Measurements from ENCODE around the gene RHNO1. TPM values are rescaled to one million over a fixed set of nuclear protein-coding genes. Genes with fewer than 3 reads are reported as not detected.
A peak's percentile ranks its signal among the peaks of the same experiment; 100 is the strongest.

RHNO1 gene
- polyA plus RNA-seq (2011; rRNA removed) (42.0 and 43.4 TPM in 2 replicates), polyA minus RNA-seq (2011; rRNA and poly(A)+ RNA removed) (25.2 and 27.7 TPM in 2 replicates)

GRCh38 chr12:2877047-2877952, at the start of gene RHNO1, which contains the start of gene FOXM1:
Gene RHNO1 (plus strand): TSS chr12:2877223. CDS start chr12:2885367, 8,144 bp downstream.
Gene FOXM1 (minus strand): TSS chr12:2877174. CDS start chr12:2874478, 2,696 bp downstream.
- H3K9me3 ChIP-seq (ENCODE audit: control insufficient read depth, insufficient read depth, low read length): no peaks in the 10 kb centered on the region; the same call in 1 of the 2 replicates
- DNase-seq (ENCODE audit: low read depth, low spot score): peak; percentile 66
- ChIA-PET POLR2A (interaction anchor here (0.6 to 1.1 kb wide), 4 partner anchors 9 to 32 kb away, joined by 3 to 15 read pairs (median 4); partner anchors contain the start of gene TULP3), CTCF (interaction anchor here (0.9 to 2.2 kb wide), 3 partner anchors 8 to 23 kb away, joined by 3 to 11 read pairs (median 3); no protein-coding TSS in a partner anchor)
- H3K4me3 ChIP-seq (ENCODE audit: low read depth, low read length): peak within 1 kb of the TSS; percentile 82
- no peaks in the 10 kb centered on the region for H3K27me3 ChIP-seq (ENCODE audit: control insufficient read depth, insufficient read depth, low read length)
- peak within 1 kb of the TSS; percentile 84 for H3K27ac ChIP-seq (ENCODE audit: low read depth, low read length)
- 0 out of 2 replicates have a peak, but pooled peaks have one; percentile 11 for TF ChIP-seq CTCF (IDR thresholded peaks at IDR 0.05; ENCODE audit: low read depth, low read length)

- CTCF ChIA-PET: no interaction called here
- H3K27me3 ChIP-seq (ENCODE audit: control insufficient read depth, insufficient read depth, low read length): no peaks in the 10 kb centered on the region
Measured at GRCh38 chr12:2829275-2829674, 47.7 kb upstream of the RHNO1 start.

GRCh38 chr12:2832550-2833127, 44.4 kb upstream of the RHNO1 start:
- POLR2A ChIA-PET: no interaction called here
- CTCF ChIA-PET: interaction anchor here (2.7 kb wide), 1 partner anchor 21 kb away, joined by 9 read pairs; no protein-coding TSS in a partner anchor
- DNase-seq (ENCODE audit: low read depth, low spot score): no peak
- Histone ChIP-seq H3K27ac (ENCODE audit: low read depth, low read length) (no peak overlapping the region), H3K9me3 (ENCODE audit: control insufficient read depth, insufficient read depth, low read length) (no peaks in the 10 kb centered on the region), H3K27me3 (ENCODE audit: control insufficient read depth, insufficient read depth, low read length) (no peaks in the 10 kb centered on the region), H3K4me3 (ENCODE audit: low read depth, low read length) (no peak overlapping the region)
- no peak for TF ChIP-seq CTCF (IDR thresholded peaks at IDR 0.05; ENCODE audit: low read depth, low read length)

More at GRCh38 chr12:2829275-2829674, 47.7 kb upstream of the RHNO1 start:
- TF ChIP-seq CTCF (IDR thresholded peaks at IDR 0.05; ENCODE audit: low read depth, low read length): no peak
- Histone ChIP-seq H3K9me3 (ENCODE audit: control insufficient read depth, insufficient read depth, low read length) (no peaks in the 10 kb centered on the region), H3K27ac (ENCODE audit: low read depth, low read length) (no peak overlapping the region), H3K4me3 (ENCODE audit: low read depth, low read length) (no peak overlapping the region)
- no peak for DNase-seq (ENCODE audit: low read depth, low spot score)
- POLR2A ChIA-PET: no interaction called here

GRCh38 chr12:2833327-2833726, 43.7 kb upstream of the RHNO1 start:
- ChIA-PET CTCF (interaction anchor here (1.6 to 2.7 kb wide), 4 partner anchors 12 to 208 kb away, joined by 4 to 9 read pairs (median 6); no protein-coding TSS in a partner anchor), POLR2A (no interaction called here)
- no peak for DNase-seq (ENCODE audit: low read depth, low spot score)
- Histone ChIP-seq H3K9me3 (ENCODE audit: control insufficient read depth, insufficient read depth, low read length) (no peaks in the 10 kb centered on the region), H3K4me3 (ENCODE audit: low read depth, low read length) (no peak overlapping the region), H3K27ac (ENCODE audit: low read depth, low read length) (no peak overlapping the region), H3K27me3 (ENCODE audit: control insufficient read depth, insufficient read depth, low read length) (no peaks in the 10 kb centered on the region)
- no peak for TF ChIP-seq CTCF (IDR thresholded peaks at IDR 0.05; ENCODE audit: low read depth, low read length)
